Body of pancreas (tissue), 4 donors: ENCODE results near the gene CENPL. TPM values are rescaled to one million over a fixed set of nuclear protein-coding genes. Genes with fewer than 3 reads are reported as not detected.

Experiments
- ATAC-seq: fragments of 150-250 bp; one replicate; pipeline ENCODE4 v1.9.1; 2016
- DNase-seq, 4 donors: peaks; one replicate each; pipeline ENCODE4 v3.0.0-alpha.2; 2019
- H3K27ac ChIP-seq, 4 donors: fragments of 200-600 bp; sonication (generic); 1 replicate in 3 of 4; 2 replicates in 1 of 4; pipeline versions ENCODE4 v1.5.1 to v1.6.1; 2016 to 2019; ENCODE audit warnings: mild to moderate bottlenecking in 1 of 4, mixed read lengths in 1 of 4, moderate library complexity in 1 of 4
- H3K27me3 ChIP-seq, 2 donors: fragments of 200-600 bp; sonication (generic); one replicate each; pipeline ENCODE4 v1.6.0; 2016; ENCODE audit warnings: mild to moderate bottlenecking in 1 of 2
- H3K36me3 ChIP-seq, 2 donors: fragments of 200-600 bp; sonication (generic); replicated peaks in 1 of 2; 2 replicates each; pipeline ENCODE4 v1.5.1; 2016; ENCODE audit warnings: low read depth in 2 of 2; ENCODE audit not compliant: insufficient read depth in 1 of 2
- H3K4me1 ChIP-seq: fragments of 200-600 bp; sonication (generic); one replicate; pipeline ENCODE4 v1.6.0; 2016
- H3K4me3 ChIP-seq, 2 donors: fragments of 200-600 bp; sonication (generic); 1 replicate in 1 of 2; 2 replicates in 1 of 2; pipeline ENCODE4 v1.5.1; 2016 to 2019
- H3K9me3 ChIP-seq, 3 donors: fragments of 200-600 bp; sonication (generic); 1 replicate in 2 of 3; 2 replicates in 1 of 3; pipeline ENCODE4 v1.5.1; 2016
- CTCF ChIP-seq, 7 experiments: fragments of 450-650 bp in 4 of 7; fragments of 200-600 bp in 3 of 7; sonication (generic) in 3 of 7; IDR thresholded peaks; one replicate each; pipeline ENCODE4 v1.5.1; 2016 to 2019; ENCODE audit warnings: antibody characterized with exemption in 7 of 7
- POLR2A ChIP-seq, 3 donors: fragments of 450-650 bp; IDR thresholded peaks; one replicate each; pipeline ENCODE4 v1.6.1; 2016; ENCODE audit warnings: antibody characterized with exemption in 3 of 3, mild to moderate bottlenecking in 2 of 3
- WGBS, 2 donors: methylation state at CpG; one replicate each; pipeline ENCODE4 v1.1.5; 2017; 5-methylcytosine and 5-hydroxymethylcytosine counted together
- intact Hi-C: fragments of 100-400 bp; cut with DNase I; formaldehyde crosslinking; loops from one replicate; pipeline ENCODE4 v1.15.1; 2023
- total RNA-seq, 2 donors: library from RNA; depleted of rRNA; stranded (reverse); fragments of >200 nt; gene quantifications; one replicate each; pipeline ENCODE4 v1.1.0, GENCODE V29; 2016

The CENPL gene
- total RNA-seq, 2 donors from 2014 or later: 0.99 to 1.0 TPM

GRCh38 chr1:173866413-173867115 lies 41.9 kb upstream of the CENPL start:
- ATAC-seq (no peak), DNase-seq (no peak)
- no peaks in the 10 kb centered on the region for H3K9me3 ChIP-seq
- WGBS, 2 donors: 6 to 7% methylated on average over 2 of the region's 2 CpGs
- TF ChIP-seq CTCF (IDR thresholded peaks at IDR 0.05): no peak
- TF ChIP-seq POLR2A (IDR thresholded peaks at IDR 0.05): no peak
- intact Hi-C loops: loop anchor here (10.0 kb wide), 1 partner anchor 88 kb away; no protein-coding TSS in a partner anchor
- H3K27me3 ChIP-seq: no peaks in the 10 kb centered on the region
- H3K27ac ChIP-seq: peak overlapping the region in 3 of 4 donors; percentile 96 to 98 (median 98)
- H3K36me3 ChIP-seq: peaks cover 0 to 11% of the 10 kb centered on the region in 2 donors
- H3K4me1 ChIP-seq: peaks cover 60% of the 10 kb centered on the region
- peak overlapping the region; percentile 71 to 88 for H3K4me3 ChIP-seq

GRCh38 chr1:173865468-173866164 lies 40.9 kb upstream of the CENPL start:
- no peak for DNase-seq
- Histone ChIP-seq H3K27ac (peak overlapping the region in 2 of 4 donors; percentile 13), H3K9me3 (no peaks in the 10 kb centered on the region), H3K4me3 (peak overlapping the region in 1 of 2 donors; percentile 88), H3K36me3 (peaks cover 0 to 11% of the 10 kb centered on the region in 2 donors), H3K4me1 (peaks cover 50% of the 10 kb centered on the region), H3K27me3 (no peaks in the 10 kb centered on the region)
- TF ChIP-seq POLR2A (IDR thresholded peaks at IDR 0.05): no peak
- TF ChIP-seq CTCF (IDR thresholded peaks at IDR 0.05): no peak
- ATAC-seq: no peak
- intact Hi-C loops: loop anchor here (10.0 kb wide), 1 partner anchor 89 kb away; no protein-coding TSS in a partner anchor
- 20 to 24% methylated on average over 4 of the region's 4 CpGs for WGBS, 2 donors

GRCh38 chr1:173864179-173864867 lies 39.6 kb upstream of the CENPL start:
- no peak for DNase-seq
- ATAC-seq: no peak
- TF ChIP-seq POLR2A (IDR thresholded peaks at IDR 0.05): no peak
- no peak for TF ChIP-seq CTCF (IDR thresholded peaks at IDR 0.05)
- peaks cover 0 to 11% of the 10 kb centered on the region in 2 donors for H3K36me3 ChIP-seq
- H3K27me3 ChIP-seq: no peaks in the 10 kb centered on the region
- no peak overlapping the region for H3K27ac ChIP-seq
- peaks cover 37% of the 10 kb centered on the region for H3K4me1 ChIP-seq
- 73 to 76% methylated on average over 5 of the region's 5 CpGs for WGBS, 2 donors
- intact Hi-C loops: loop anchor here (10.0 kb wide), 1 partner anchor 90 kb away; no protein-coding TSS in a partner anchor
- no peak overlapping the region for H3K4me3 ChIP-seq
- no peaks in the 10 kb centered on the region for H3K9me3 ChIP-seq

GRCh38 chr1:173863224-173864161 lies 38.8 kb upstream of the CENPL start:
- no peaks in the 10 kb centered on the region for H3K9me3 ChIP-seq
- peaks cover 33% of the 10 kb centered on the region for H3K4me1 ChIP-seq
- DNase-seq (no peak), ATAC-seq (no peak)
- TF ChIP-seq CTCF (IDR thresholded peaks at IDR 0.05) (no peak), POLR2A (IDR thresholded peaks at IDR 0.05) (no peak)
- no peaks in the 10 kb centered on the region for H3K27me3 ChIP-seq
- H3K36me3 ChIP-seq: peaks cover 0 to 15% of the 10 kb centered on the region in 2 donors
- no peak overlapping the region for H3K27ac ChIP-seq
- intact Hi-C loops: loop anchor here (10.0 kb wide), 1 partner anchor 91 kb away; no protein-coding TSS in a partner anchor
- no peak overlapping the region for H3K4me3 ChIP-seq
